ENCODE measurements around the gene DISC1. TPM values are rescaled to one million over a fixed set of nuclear protein-coding genes. Genes with fewer than 3 reads are reported as not detected.

DISC1 gene
- total and polyA plus RNA-seq, 11 donors, result 0.76 to 12.8 (median 4.3) TPM

DNA sequence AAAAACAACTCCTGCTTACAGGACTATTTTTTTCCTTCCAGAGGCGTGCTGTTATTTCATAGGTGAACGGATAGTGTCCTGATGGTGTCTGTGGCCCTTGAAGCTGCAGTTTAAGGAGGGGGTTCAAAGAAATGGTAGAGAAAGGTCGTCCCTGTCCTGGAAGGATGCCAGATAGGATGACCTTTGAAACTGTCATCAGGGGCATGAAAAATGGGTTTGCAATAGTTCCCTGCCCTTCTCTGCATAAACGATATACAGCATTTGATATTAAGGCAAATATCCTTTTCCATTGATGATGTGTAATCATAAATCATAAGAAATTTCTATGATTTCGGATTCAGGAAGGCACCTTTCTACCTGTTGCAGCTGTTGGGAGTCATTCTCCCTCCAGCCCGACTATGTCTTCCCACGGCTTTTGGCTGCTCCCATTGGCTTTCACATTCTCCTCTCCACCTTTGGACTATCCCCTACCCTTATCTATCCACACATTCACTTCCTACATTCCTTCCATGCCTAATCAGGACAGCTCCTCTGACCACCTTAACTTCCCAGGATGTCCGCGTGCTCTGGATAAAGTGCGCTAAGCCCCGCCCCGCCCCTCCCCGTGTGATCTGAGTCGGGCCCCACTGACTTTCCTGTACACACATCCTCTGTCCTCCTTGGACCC, 209.8 kb downstream of the DISC1 start:
- ATAC-seq, result peak in 3 of 4 donors; percentile 50 to 69 (median 57)
- Histone ChIP-seq H3K27me3 (no peaks in the 10 kb centered on the region), H3K36me3 (peaks cover 0 to 13% (median 0%) of the 10 kb centered on the region in 9 donors), H3K4me3 (no peak overlapping the region), H3K9me3 (no peaks in the 10 kb centered on the region), H3K27ac (peak overlapping the region in 1 of 12 donors; percentile 2), H3K4me1 (peaks cover 0 to 48% (median 14%) of the 10 kb centered on the region in 12 donors)
- no peak for TF ChIP-seq POLR2A (IDR thresholded peaks at IDR 0.05)
- TF ChIP-seq, protein P1, sequence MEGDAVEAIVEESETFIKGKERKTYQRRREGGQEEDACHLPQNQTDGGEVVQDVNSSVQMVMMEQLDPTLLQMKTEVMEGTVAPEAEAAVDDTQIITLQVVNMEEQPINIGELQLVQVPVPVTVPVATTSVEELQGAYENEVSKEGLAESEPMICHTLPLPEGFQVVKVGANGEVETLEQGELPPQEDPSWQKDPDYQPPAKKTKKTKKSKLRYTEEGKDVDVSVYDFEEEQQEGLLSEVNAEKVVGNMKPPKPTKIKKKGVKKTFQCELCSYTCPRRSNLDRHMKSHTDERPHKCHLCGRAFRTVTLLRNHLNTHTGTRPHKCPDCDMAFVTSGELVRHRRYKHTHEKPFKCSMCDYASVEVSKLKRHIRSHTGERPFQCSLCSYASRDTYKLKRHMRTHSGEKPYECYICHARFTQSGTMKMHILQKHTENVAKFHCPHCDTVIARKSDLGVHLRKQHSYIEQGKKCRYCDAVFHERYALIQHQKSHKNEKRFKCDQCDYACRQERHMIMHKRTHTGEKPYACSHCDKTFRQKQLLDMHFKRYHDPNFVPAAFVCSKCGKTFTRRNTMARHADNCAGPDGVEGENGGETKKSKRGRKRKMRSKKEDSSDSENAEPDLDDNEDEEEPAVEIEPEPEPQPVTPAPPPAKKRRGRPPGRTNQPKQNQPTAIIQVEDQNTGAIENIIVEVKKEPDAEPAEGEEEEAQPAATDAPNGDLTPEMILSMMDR (IDR thresholded peaks at IDR 0.05), result no peak
- DNase-seq, result no peak
- intact Hi-C loops (cut with DNase I), result no loop called here
- WGBS, 4 donors, result 64 to 72% (median 67%) methylated on average over 14 of the region's 14 CpGs

DNA sequence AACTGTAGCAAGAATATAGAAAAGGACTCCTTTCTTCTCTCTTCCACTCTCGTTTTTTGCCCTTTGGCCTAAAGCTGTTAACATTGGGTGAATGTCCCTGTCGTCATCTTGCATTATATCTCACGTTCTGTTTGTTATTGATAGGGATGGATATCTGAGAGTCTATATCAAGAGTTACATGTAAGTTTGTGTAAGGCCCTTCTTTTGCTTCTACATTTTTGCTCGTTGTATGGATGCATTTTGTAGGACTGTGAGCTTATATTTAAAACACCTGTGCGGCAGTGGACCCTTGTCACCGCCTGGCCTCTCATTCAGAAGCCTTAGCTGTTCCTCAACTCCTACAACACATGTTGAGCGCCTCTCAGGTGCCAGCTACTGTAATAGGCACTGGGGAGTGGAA, 211.9 kb downstream of the DISC1 start:
- Histone ChIP-seq H3K27ac (no peak overlapping the region), H3K9me3 (no peaks in the 10 kb centered on the region), H3K4me1 (peaks cover 0 to 63% (median 24%) of the 10 kb centered on the region in 12 donors), H3K27me3 (no peaks in the 10 kb centered on the region), H3K36me3 (peaks cover 0 to 13% (median 0%) of the 10 kb centered on the region in 9 donors), H3K4me3 (no peak overlapping the region)
- DNase-seq (no peak), ATAC-seq (peak in 1 of 4 donors; percentile 6)
- TF ChIP-seq POLR2A (IDR thresholded peaks at IDR 0.05), result no peak
- TF ChIP-seq, protein P1 (IDR thresholded peaks at IDR 0.05), result no peak
- intact Hi-C loops (cut with DNase I), result no loop called here
- WGBS, 4 donors, result 80 to 85% (median 82%) methylated on average over 7 of the region's 7 CpGs

DNA sequence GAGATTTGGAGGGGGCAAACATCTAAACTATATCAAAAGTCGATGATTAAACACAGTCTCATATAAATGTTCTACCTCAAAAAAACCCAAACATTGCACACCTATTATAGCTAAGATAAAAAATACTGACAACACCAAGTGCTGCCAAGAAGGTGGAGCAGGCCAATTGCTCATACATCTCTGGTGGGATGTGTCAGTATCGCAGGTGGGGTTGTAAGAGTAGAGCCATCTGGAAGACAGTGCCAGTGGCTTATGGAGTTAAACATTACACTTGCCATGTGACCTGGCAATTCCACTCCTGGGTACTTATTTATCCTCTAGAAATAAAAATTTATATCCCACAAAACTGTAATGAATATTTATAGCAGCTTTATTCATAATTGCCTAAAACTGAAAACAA, 213.4 kb downstream of the DISC1 start:
- Histone ChIP-seq H3K27ac (no peak overlapping the region), H3K36me3 (peaks cover 0 to 13% (median 0%) of the 10 kb centered on the region in 9 donors), H3K27me3 (no peaks in the 10 kb centered on the region), H3K4me3 (peak overlapping the region in 2 of 12 donors; percentile 16), H3K9me3 (no peaks in the 10 kb centered on the region), H3K4me1 (peaks cover 0 to 72% (median 29%) of the 10 kb centered on the region in 12 donors)
- DNase-seq, result no peak
- no peak for ATAC-seq
- WGBS, 4 donors, result 83 to 97% (median 91%) methylated on average over 2 of the region's 2 CpGs
- TF ChIP-seq, protein P1 (IDR thresholded peaks at IDR 0.05), result no peak
- TF ChIP-seq POLR2A (IDR thresholded peaks at IDR 0.05), result no peak
- intact Hi-C loops (cut with DNase I), result no loop called here

DNA sequence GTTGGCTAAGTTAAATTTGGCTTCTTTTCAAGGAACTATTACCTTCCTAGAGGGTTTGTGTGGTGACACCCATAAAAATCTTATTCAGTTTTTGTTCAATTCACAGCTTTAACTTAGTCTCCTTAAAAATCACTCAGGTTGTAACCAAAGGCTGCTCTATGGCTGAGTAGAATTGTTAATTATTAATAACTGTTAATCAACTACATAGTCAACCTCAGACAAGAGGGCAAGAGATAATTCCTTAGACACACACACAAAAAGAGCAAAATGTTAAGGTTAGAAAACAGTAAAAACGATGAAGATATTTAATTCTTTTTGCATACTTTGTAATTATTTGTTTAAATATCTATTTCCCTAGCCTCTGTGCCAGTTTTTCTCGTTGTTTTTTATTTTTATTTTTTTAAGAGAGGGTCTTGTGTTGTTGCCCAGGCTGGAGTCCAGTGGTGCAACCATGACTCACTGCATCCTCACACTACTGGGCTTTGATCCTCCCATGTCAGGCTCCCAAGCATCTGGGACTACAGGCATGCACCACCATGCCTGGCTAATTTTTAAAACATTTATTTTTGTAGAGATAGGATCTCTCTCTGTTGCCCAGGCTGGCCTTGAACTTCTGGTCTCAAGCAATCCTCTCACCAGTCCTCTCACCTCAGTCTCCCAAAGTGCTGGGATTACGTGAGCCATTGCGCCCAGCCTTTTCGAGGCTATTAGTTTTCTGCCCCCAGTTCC, 215.2 kb downstream of the DISC1 start:
- Histone ChIP-seq H3K27me3 (no peaks in the 10 kb centered on the region), H3K27ac (no peak overlapping the region), H3K4me3 (peak overlapping the region in 1 of 12 donors; percentile 13), H3K9me3 (no peaks in the 10 kb centered on the region), H3K4me1 (peaks cover 0 to 68% (median 31%) of the 10 kb centered on the region in 12 donors), H3K36me3 (peaks cover 0 to 5% (median 0%) of the 10 kb centered on the region in 9 donors)
- DNase-seq, result no peak
- no peak for TF ChIP-seq POLR2A (IDR thresholded peaks at IDR 0.05)
- TF ChIP-seq, protein P1 (IDR thresholded peaks at IDR 0.05), result no peak
- 65 to 80% (median 73%) methylated on average over 5 of the region's 5 CpGs for WGBS, 4 donors
- no peak for ATAC-seq
- intact Hi-C loops (cut with DNase I), result no loop called here
